GM21528 (cell line): ENCODE results near the gene COL10A1.
"Not testable (repeated sequence)": the region's sequence is repeated elsewhere in the genome, so short reads cannot be mapped to it uniquely, and the experiment has no call there.

ENCODE experiments used
- ATAC-seq: cut with Tn5 transposase; IDR thresholded peaks from one replicate; pipeline ENCODE4 v1.9.1; 2021; ENCODE audit warnings: mild to moderate bottlenecking, moderate library complexity; ENCODE audit not compliant: unreplicated experiment, low FRiP score

The COL10A1 gene

GRCh38 chr6:116127771-116128493, 2.0 kb upstream of the COL10A1 start:
- no peak for ATAC-seq

GRCh38 chr6:116120430-116120829, 5.5 kb downstream of the COL10A1 start:
- ATAC-seq, result no peak

- no peak for ATAC-seq
Measured at GRCh38 chr6:116118608-116119007, 7.3 kb downstream of the COL10A1 start.

GRCh38 chr6:116115781-116116180, 10.2 kb downstream of the COL10A1 start:
- no peak for ATAC-seq

- no peak for ATAC-seq
Measured at GRCh38 chr6:116113386-116113785, 12.5 kb downstream of the COL10A1 start.

- no peak for ATAC-seq
Measured at GRCh38 chr6:116111552-116112528, 14.1 kb downstream of the COL10A1 start.

GRCh38 chr6:116108836-116109235, 17.1 kb downstream of the COL10A1 start:
- no peak for ATAC-seq

GRCh38 chr6:116106146-116106545, 19.8 kb downstream of the COL10A1 start:
- ATAC-seq, result no peak

- no peak for ATAC-seq
Measured at GRCh38 chr6:116105247-116105646, 20.7 kb downstream of the COL10A1 start.

GRCh38 chr6:116104636-116105035, 21.3 kb downstream of the COL10A1 start:
- ATAC-seq, result no peak

GRCh38 chr6:116102873-116103272, 23.1 kb downstream of the COL10A1 start:
- no peak for ATAC-seq

GRCh38 chr6:116101790-116102189, 24.1 kb downstream of the COL10A1 start:
- ATAC-seq, result no peak

- ATAC-seq, result no peak
Measured at GRCh38 chr6:116101302-116101718, 24.6 kb downstream of the COL10A1 start.

- ATAC-seq, result peak; percentile 90
Measured at GRCh38 chr6:116100419-116101301, 25.3 kb downstream of the COL10A1 start, which contains the start of gene NT5DC1. TSS of gene NT5DC1 (plus strand) at chr6:116100853. CDS start at chr6:116100931, 78 bp downstream.

GRCh38 chr6:116099036-116099435, 26.9 kb downstream of the COL10A1 start:
- no peak for ATAC-seq

- ATAC-seq, result no peak
Measured at GRCh38 chr6:116096979-116097816, 28.7 kb downstream of the COL10A1 start.

- ATAC-seq, result not testable (repeated sequence)
Measured at GRCh38 chr6:116096048-116096759, 29.7 kb downstream of the COL10A1 start.

- ATAC-seq, result no peak
Measured at GRCh38 chr6:116094041-116094440, 31.9 kb downstream of the COL10A1 start.

- ATAC-seq, result peak; percentile 62
Measured at GRCh38 chr6:116090251-116090650, 35.7 kb downstream of the COL10A1 start.
